CD4-positive, alpha-beta T cell treated with Interleukin-10 for 1 hour (primary cell): ENCODE data around the gene PLEKHG3.

ENCODE experiments used
- DNase-seq: peaks from one replicate; pipeline ENCODE4 v3.0.0-alpha.2; 2020

Gene PLEKHG3

GRCh38 chr14:64766430-64767151, 62.4 kb downstream of the PLEKHG3 start:
- DNase-seq: no peak

- no peak for DNase-seq
These were observed 63.2 kb downstream of the PLEKHG3 start for GRCh38 chr14:64767215-64767964.

- no peak for DNase-seq
These were observed 64.3 kb downstream of the PLEKHG3 start for GRCh38 chr14:64768401-64769095.

- no peak for DNase-seq
These were observed 65.1 kb downstream of the PLEKHG3 start for GRCh38 chr14:64769096-64770020.

GRCh38 chr14:64770751-64771150, 66.5 kb downstream of the PLEKHG3 start:
- no peak for DNase-seq

- no peak for DNase-seq
These were observed 66.9 kb downstream of the PLEKHG3 start for GRCh38 chr14:64771161-64771560.

GRCh38 chr14:64772397-64772950, 68.2 kb downstream of the PLEKHG3 start:
- DNase-seq: no peak

GRCh38 chr14:64773046-64773445, 68.8 kb downstream of the PLEKHG3 start:
- no peak for DNase-seq

- no peak for DNase-seq
These were observed 69.4 kb downstream of the PLEKHG3 start for GRCh38 chr14:64773577-64773976.

- no peak for DNase-seq
These were observed 70.0 kb downstream of the PLEKHG3 start for GRCh38 chr14:64774272-64774671.

GRCh38 chr14:64775081-64775777, 71.0 kb downstream of the PLEKHG3 start:
- DNase-seq: no peak

- DNase-seq: no peak
These were observed 73.2 kb downstream of the PLEKHG3 start for GRCh38 chr14:64777461-64777860.

- no peak for DNase-seq
These were observed 74.0 kb downstream of the PLEKHG3 start for GRCh38 chr14:64778104-64778754.

- no peak for DNase-seq
These were observed 75.2 kb downstream of the PLEKHG3 start for GRCh38 chr14:64779472-64779871.

- no peak for DNase-seq
These were observed 78.0 kb downstream of the PLEKHG3 start for GRCh38 chr14:64782196-64782595.

- no peak for DNase-seq
These were observed 79.8 kb downstream of the PLEKHG3 start for GRCh38 chr14:64784006-64784405.

GRCh38 chr14:64786296-64787149, 82.3 kb downstream of the PLEKHG3 start:
- DNase-seq: no peak

- no peak for DNase-seq
These were observed 83.4 kb downstream of the PLEKHG3 start for GRCh38 chr14:64787619-64788018.

- DNase-seq: no peak
These were observed 84.5 kb downstream of the PLEKHG3 start for GRCh38 chr14:64788706-64789105.

- no peak for DNase-seq
These were observed 85.5 kb downstream of the PLEKHG3 start for GRCh38 chr14:64789696-64790095.
